Liver (tissue), 3 donors: Measurements from ENCODE around the gene THBD.

Source experiments
- GABPA ChIP-seq, 2 donors: IDR thresholded peaks in 1 of 2; conservative IDR thresholded peaks in 1 of 2; 2 replicates each; pipeline ENCODE4 v1.6.1; 2016; ENCODE audit warnings: antibody characterized with exemption in 2 of 2, mild to moderate bottlenecking in 1 of 2, moderate library complexity in 1 of 2
- JUND ChIP-seq, 2 donors: IDR thresholded peaks; 2 replicates each; pipeline ENCODE4 v1.6.1; 2016; ENCODE audit warnings: antibody characterized with exemption in 2 of 2
- SP1 ChIP-seq: IDR thresholded peaks from 2 replicates; pipeline ENCODE4 v1.6.1; 2018; ENCODE audit warnings: antibody characterized with exemption, mild to moderate bottlenecking
- TF ChIP-seq, protein P1 (sequence below): fragments of 150-350 bp; IDR thresholded peaks from 2 replicates; pipeline ENCODE4 v1.5.1; 2017; ENCODE audit warnings: improper control_type of control experiment, low read depth, low read length; ENCODE audit not compliant: missing input control
- TF ChIP-seq, protein P2 (sequence below): IDR thresholded peaks from 2 replicates; pipeline ENCODE4 v1.6.1; 2016; ENCODE audit warnings: antibody characterized with exemption
- TF ChIP-seq, protein P3 (sequence below): IDR thresholded peaks from 2 replicates; pipeline ENCODE4 v1.6.1; 2016; ENCODE audit warnings: antibody characterized with exemption
- donor health status: healthy.
- donor health status: healthy.

DNA sequence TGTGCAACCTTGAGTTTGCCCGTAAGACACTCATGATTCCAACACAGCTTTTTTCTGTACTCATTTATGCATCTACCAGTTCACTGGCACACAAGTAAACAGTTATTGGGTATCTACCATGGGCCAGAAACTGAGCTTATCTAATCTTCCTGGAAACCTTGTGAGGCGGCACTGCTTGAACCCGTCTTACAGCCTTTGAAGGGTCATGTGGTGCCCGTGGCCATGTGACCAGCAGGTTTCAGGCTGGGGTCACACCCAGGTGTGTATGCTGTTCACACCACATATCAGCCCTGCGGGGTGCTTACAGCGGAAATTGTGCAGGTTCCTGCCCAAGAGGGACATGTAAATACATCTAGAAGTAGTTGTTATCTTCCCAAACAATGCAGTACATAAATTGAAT lies 6.1 kb downstream of the THBD start:
- TF ChIP-seq, protein P1, sequence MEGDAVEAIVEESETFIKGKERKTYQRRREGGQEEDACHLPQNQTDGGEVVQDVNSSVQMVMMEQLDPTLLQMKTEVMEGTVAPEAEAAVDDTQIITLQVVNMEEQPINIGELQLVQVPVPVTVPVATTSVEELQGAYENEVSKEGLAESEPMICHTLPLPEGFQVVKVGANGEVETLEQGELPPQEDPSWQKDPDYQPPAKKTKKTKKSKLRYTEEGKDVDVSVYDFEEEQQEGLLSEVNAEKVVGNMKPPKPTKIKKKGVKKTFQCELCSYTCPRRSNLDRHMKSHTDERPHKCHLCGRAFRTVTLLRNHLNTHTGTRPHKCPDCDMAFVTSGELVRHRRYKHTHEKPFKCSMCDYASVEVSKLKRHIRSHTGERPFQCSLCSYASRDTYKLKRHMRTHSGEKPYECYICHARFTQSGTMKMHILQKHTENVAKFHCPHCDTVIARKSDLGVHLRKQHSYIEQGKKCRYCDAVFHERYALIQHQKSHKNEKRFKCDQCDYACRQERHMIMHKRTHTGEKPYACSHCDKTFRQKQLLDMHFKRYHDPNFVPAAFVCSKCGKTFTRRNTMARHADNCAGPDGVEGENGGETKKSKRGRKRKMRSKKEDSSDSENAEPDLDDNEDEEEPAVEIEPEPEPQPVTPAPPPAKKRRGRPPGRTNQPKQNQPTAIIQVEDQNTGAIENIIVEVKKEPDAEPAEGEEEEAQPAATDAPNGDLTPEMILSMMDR, result no peak
- TF ChIP-seq, protein P2, sequence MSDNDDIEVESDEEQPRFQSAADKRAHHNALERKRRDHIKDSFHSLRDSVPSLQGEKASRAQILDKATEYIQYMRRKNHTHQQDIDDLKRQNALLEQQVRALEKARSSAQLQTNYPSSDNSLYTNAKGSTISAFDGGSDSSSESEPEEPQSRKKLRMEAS, result no peak
- no peak for TF ChIP-seq JUND (IDR thresholded peaks at IDR 0.05)
- TF ChIP-seq GABPA (IDR thresholded peaks at IDR 0.05 in 1 of 2, conservative IDR thresholded peaks at IDR 0.05 in 1 of 2), result no peak
- TF ChIP-seq, protein P3, sequence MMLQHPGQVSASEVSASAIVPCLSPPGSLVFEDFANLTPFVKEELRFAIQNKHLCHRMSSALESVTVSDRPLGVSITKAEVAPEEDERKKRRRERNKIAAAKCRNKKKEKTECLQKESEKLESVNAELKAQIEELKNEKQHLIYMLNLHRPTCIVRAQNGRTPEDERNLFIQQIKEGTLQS, result no peak
- no peak for TF ChIP-seq SP1
